ENCODE data around the gene CALR.

CALR gene

DNA sequence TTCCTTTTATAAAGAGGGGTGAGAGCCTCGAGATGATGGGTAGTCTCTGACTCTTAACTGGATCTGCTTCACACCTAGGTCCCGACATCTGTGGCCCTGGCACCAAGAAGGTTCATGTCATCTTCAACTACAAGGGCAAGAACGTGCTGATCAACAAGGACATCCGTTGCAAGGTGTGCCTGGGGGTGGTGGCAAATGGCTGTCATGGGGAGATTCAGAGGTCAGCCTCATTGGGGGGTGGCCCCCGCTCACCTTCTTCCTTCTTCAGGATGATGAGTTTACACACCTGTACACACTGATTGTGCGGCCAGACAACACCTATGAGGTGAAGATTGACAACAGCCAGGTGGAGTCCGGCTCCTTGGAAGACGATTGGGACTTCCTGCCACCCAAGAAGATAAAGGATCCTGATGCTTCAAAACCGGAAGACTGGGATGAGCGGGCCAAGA, 1.6 kb downstream of the CALR start:
- peak overlapping the region; percentile 96 for H3K27ac ChIP-seq
- ChIA-PET CTCF (no interaction called here), POLR2A (ENCODE audit: low non-redundant PET) (no interaction called here)
- TF ChIP-seq, protein P1, sequence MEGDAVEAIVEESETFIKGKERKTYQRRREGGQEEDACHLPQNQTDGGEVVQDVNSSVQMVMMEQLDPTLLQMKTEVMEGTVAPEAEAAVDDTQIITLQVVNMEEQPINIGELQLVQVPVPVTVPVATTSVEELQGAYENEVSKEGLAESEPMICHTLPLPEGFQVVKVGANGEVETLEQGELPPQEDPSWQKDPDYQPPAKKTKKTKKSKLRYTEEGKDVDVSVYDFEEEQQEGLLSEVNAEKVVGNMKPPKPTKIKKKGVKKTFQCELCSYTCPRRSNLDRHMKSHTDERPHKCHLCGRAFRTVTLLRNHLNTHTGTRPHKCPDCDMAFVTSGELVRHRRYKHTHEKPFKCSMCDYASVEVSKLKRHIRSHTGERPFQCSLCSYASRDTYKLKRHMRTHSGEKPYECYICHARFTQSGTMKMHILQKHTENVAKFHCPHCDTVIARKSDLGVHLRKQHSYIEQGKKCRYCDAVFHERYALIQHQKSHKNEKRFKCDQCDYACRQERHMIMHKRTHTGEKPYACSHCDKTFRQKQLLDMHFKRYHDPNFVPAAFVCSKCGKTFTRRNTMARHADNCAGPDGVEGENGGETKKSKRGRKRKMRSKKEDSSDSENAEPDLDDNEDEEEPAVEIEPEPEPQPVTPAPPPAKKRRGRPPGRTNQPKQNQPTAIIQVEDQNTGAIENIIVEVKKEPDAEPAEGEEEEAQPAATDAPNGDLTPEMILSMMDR (conservative IDR thresholded peaks at IDR 0.05; ENCODE audit: low read depth): no peak
- no peak for DNase-seq (ENCODE audit: low spot score)

DNA sequence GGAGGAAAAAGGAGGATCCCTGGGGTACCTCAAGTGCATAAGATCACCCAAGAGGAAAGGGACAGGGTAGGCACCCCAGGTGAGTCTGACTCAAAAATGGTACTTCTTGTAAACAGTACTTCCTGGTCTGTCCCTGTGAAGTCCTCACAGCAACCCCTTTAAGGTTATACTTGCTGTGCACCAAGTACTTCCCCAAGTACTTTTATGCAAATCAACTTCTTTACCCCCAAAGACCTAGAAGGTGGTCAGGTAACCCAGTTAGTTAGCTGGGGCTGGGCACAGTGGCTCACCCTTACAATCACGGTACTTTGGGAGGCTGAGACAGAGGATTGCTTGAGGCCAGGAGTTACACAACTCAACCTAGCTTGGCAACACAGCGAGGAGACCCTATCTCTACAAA, 2.5 kb downstream of the CALR start:
- DNase-seq (ENCODE audit: low spot score): no peak
- H3K27ac ChIP-seq: peak overlapping the region; percentile 96
- ChIA-PET POLR2A (ENCODE audit: low non-redundant PET) (no interaction called here), CTCF (no interaction called here)
- TF ChIP-seq, protein P1 (conservative IDR thresholded peaks at IDR 0.05; ENCODE audit: low read depth): no peak

DNA sequence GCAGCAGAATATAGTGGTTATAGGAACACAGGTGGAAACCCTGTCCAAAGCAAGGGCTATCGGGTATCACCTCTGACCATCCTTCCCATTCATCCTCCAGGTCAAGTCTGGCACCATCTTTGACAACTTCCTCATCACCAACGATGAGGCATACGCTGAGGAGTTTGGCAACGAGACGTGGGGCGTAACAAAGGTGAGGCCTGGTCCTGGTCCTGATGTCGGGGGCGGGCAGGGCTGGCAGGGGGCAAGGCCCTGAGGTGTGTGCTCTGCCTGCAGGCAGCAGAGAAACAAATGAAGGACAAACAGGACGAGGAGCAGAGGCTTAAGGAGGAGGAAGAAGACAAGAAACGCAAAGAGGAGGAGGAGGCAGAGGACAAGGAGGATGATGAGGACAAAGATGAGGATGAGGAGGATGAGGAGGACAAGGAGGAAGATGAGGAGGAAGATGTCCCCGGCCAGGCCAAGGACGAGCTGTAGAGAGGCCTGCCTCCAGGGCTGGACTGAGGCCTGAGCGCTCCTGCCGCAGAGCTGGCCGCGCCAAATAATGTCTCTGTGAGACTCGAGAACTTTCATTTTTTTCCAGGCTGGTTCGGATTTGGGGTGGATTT, 5.1 kb downstream of the CALR start:
- TF ChIP-seq, protein P1 (conservative IDR thresholded peaks at IDR 0.05; ENCODE audit: low read depth): no peak
- DNase-seq (ENCODE audit: low spot score): no peak
- ChIA-PET CTCF (no interaction called here), POLR2A (ENCODE audit: low non-redundant PET) (interaction anchor here (0.6 kb wide), 1 partner anchor 1373 kb away, joined by 8 read pairs; no protein-coding TSS in a partner anchor)
- H3K27ac ChIP-seq: peak overlapping the region; percentile 96

DNA sequence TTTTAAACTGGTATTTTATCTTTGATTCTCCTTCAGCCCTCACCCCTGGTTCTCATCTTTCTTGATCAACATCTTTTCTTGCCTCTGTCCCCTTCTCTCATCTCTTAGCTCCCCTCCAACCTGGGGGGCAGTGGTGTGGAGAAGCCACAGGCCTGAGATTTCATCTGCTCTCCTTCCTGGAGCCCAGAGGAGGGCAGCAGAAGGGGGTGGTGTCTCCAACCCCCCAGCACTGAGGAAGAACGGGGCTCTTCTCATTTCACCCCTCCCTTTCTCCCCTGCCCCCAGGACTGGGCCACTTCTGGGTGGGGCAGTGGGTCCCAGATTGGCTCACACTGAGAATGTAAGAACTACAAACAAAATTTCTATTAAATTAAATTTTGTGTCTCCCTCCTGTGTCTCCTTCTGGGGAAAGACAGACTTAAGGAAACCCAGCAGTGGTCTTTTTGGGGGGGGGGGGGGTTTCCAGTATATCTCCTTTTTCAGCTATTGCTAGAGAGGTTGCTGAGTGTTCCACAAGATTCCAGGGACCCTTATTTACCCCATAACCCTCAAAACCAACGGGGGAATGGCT, 5.8 kb downstream of the CALR start:
- CTCF ChIA-PET: no interaction called here
- TF ChIP-seq, protein P1 (conservative IDR thresholded peaks at IDR 0.05; ENCODE audit: low read depth): no peak
- peak overlapping the region; percentile 96 for H3K27ac ChIP-seq
- no peak for DNase-seq (ENCODE audit: low spot score)
- POLR2A ChIA-PET (ENCODE audit: low non-redundant PET): no interaction called here

DNA sequence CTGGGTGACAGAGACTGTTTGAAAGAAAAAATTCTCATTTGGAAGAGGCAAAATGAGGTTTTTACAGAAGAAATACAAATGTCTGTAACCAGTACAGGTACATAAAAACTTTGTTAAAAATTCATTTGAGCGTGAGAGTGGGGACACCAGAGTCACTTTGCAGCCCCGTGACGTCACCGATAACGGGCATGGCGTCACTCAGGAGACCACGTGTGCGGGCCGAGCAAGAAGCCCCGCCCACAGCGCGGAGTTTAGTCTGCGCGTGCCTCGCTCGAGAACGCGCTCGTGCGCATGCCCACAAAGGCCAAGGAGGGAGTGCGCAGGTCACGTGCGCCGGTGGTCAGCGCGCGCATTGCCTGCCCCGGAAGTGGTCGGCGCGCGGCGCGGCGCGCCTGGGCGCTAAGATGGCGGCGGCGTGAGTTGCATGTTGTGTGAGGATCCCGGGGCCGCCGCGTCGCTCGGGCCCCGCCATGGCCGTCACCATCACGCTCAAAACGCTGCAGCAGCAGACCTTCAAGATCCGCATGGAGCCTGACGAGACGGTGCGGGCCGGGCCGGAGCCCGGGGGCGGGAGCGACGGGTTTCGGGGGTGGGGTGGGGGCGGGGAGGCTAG, 7.2 kb downstream of the CALR start, which contains the start of gene RAD23A:
Gene RAD23A (plus strand): TSS at position 384 of the 613 bp plus-strand sequence. CDS start 87 bp downstream, at position 471.
- DNase-seq (ENCODE audit: low spot score): peak; percentile 96
- CTCF ChIA-PET: interaction anchor here (0.6 to 1.3 kb wide), 2 partner anchors 20 to 1346 kb away, joined by 3 to 4 read pairs; no protein-coding TSS in a partner anchor
- POLR2A ChIA-PET (ENCODE audit: low non-redundant PET): no interaction called here
- TF ChIP-seq, protein P1 (conservative IDR thresholded peaks at IDR 0.05; ENCODE audit: low read depth): no peak
- H3K27ac ChIP-seq: peak within 1 kb of the TSS; percentile 96

DNA sequence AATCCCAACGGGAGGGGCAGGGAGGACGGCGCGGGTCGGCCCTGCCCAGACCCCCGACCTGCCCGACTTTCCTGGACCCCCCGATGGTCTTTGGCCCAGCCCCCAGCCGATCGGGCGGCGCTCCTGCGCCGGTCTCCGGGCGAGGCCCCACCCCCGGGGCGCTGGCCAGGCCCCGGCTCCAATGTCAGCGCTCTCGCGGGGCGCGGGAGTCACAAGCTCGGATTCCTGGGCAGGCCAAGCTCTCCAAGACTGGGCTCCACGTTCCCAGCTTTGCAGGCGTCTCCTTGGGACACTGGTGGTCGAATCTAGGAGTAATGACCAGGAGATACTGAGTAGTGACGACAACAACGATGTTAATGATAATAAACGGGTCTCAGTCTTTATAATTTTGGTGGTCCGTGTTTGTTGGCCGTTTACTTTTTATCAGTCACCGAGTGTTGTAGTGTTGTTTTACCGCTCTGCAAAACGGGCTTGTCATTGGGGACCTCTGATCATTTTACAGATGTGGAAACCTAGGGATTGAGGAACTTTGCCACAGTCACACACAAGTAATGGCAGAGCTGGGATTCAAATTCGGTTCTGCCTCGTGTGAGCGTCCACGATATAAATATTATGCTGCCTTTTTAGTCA, 7.8 kb downstream of the CALR start:
- peak overlapping the region; percentile 96 for H3K27ac ChIP-seq
- TF ChIP-seq, protein P1 (conservative IDR thresholded peaks at IDR 0.05; ENCODE audit: low read depth): no peak
- ChIA-PET POLR2A (ENCODE audit: low non-redundant PET) (interaction anchor here (0.6 to 0.7 kb wide), 3 partner anchors 8 to 200 kb away, joined by 3 read pairs; partner anchors contain the start of gene CALR), CTCF (interaction anchor here (0.6 to 1.3 kb wide), 2 partner anchors 19 to 1346 kb away, joined by 3 to 4 read pairs; no protein-coding TSS in a partner anchor)
- peak; percentile 81 for DNase-seq (ENCODE audit: low spot score)
